GM12874 (cell line): Measurements from ENCODE around the gene ATP10A.

Source experiments
- CTCF ChIP-seq: IDR thresholded peaks from 2 replicates; pipeline ENCODE4 v1.5.1; 2011; ENCODE audit warnings: low read depth, mild to moderate bottlenecking, control low read depth, low read length, moderate library complexity; ENCODE audit not compliant: insufficient read depth

The ATP10A gene

GRCh38 chr15:25863111-25863967 lies at the start of gene ATP10A:
Gene ATP10A (minus strand): TSS chr15:25863327. CDS start chr15:25863096, 231 bp downstream.
- no peak for TF ChIP-seq CTCF

- no peak for TF ChIP-seq CTCF
Observed at GRCh38 chr15:25912035-25912434, 48.9 kb upstream of the ATP10A start.

GRCh38 chr15:25910832-25911231 lies 47.7 kb upstream of the ATP10A start:
- TF ChIP-seq CTCF, result no peak

GRCh38 chr15:25909806-25910205 lies 46.7 kb upstream of the ATP10A start:
- TF ChIP-seq CTCF, result no peak

- TF ChIP-seq CTCF, result no peak
Observed at GRCh38 chr15:25909325-25909724, 46.2 kb upstream of the ATP10A start.

GRCh38 chr15:25905140-25905539 lies 42.0 kb upstream of the ATP10A start:
- TF ChIP-seq CTCF, result no peak

- TF ChIP-seq CTCF, result no peak
Observed at GRCh38 chr15:25903024-25903581, 40.0 kb upstream of the ATP10A start.
